DMS53 treated with DMSO at 0.1 percent for 48 hours (cell line): ENCODE results near the gene ORMDL3.

Experiments used
- DNase-seq: peaks from one replicate; lab custom pipeline; 2025; ENCODE audit not compliant: unreplicated experiment; lab: John Stamatoyannopoulos, UW

Gene ORMDL3

GRCh38 chr17:39927101-39927928, at the start of gene ORMDL3, which contains the start of gene LRRC3C:
TSS of gene ORMDL3 (minus strand) at chr17:39927601. CDS start at chr17:39924203, 3,398 bp downstream.
TSS of gene LRRC3C (plus strand) at chr17:39927732. CDS start at chr17:39941524, 13,792 bp downstream.
- peak; percentile 63 for DNase-seq

GRCh38 chr17:39975801-39976200, 48.4 kb upstream of the ORMDL3 start:
- no peak for DNase-seq

GRCh38 chr17:39974433-39974832, 47.0 kb upstream of the ORMDL3 start:
- DNase-seq, result no peak

GRCh38 chr17:39973496-39973895, 46.1 kb upstream of the ORMDL3 start:
- DNase-seq, result no peak

GRCh38 chr17:39972271-39972670, 44.9 kb upstream of the ORMDL3 start:
- DNase-seq, result no peak

GRCh38 chr17:39971076-39971603, 43.7 kb upstream of the ORMDL3 start:
- DNase-seq, result no peak

- no peak for DNase-seq
Observed at GRCh38 chr17:39970157-39970692, 42.8 kb upstream of the ORMDL3 start.

GRCh38 chr17:39969375-39969774, 42.0 kb upstream of the ORMDL3 start:
- no peak for DNase-seq

GRCh38 chr17:39968761-39969160, 41.4 kb upstream of the ORMDL3 start:
- no peak for DNase-seq

- no peak for DNase-seq
Observed at GRCh38 chr17:39966771-39967170, 39.4 kb upstream of the ORMDL3 start.

- DNase-seq, result no peak
Observed at GRCh38 chr17:39965017-39965699, 37.8 kb upstream of the ORMDL3 start.

- DNase-seq, result peak; percentile 84
Observed at GRCh38 chr17:39963829-39964228, 36.4 kb upstream of the ORMDL3 start.

- peak; percentile 43 for DNase-seq
Observed at GRCh38 chr17:39962642-39963220, 35.3 kb upstream of the ORMDL3 start, which contains the start of gene GSDMA. TSS of gene GSDMA (plus strand) at chr17:39963004. CDS start at chr17:39965688, 2,684 bp downstream.

- peak; percentile 74 for DNase-seq
Observed at GRCh38 chr17:39960524-39961041, 33.2 kb upstream of the ORMDL3 start.

GRCh38 chr17:39955726-39956225, 28.4 kb upstream of the ORMDL3 start:
- no peak for DNase-seq

GRCh38 chr17:39954876-39955275, 27.5 kb upstream of the ORMDL3 start:
- no peak for DNase-seq

GRCh38 chr17:39953471-39953888, 26.1 kb upstream of the ORMDL3 start:
- no peak for DNase-seq

GRCh38 chr17:39952680-39953470, 25.5 kb upstream of the ORMDL3 start:
- DNase-seq, result peak; percentile 73

- no peak for DNase-seq
Observed at GRCh38 chr17:39951924-39952679, 24.7 kb upstream of the ORMDL3 start.
